ENCODE measurements around the gene NRROS.

Gene NRROS

DNA sequence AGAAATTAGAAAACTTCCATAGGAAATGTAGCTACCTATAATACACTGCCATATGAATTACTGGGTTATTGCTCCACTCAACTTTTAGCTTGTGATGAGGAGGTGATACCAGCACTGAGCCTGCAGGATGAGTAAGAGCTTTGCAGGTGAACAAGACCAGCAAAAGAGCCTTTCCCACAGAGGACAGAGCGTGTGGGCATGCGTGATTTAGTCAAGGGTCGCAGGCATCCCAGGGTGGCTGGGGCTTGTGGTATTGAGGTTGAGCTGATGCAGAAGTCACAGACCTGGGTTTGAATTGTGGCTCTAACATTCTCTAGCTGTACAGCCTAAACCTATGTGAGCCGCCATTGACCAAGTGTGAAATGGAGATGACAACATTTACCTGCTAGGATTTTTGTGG, 5.6 kb downstream of the NRROS start:
- H3K9ac ChIP-seq (ENCODE audit: low read length) = no peak overlapping the region
- TF ChIP-seq EZH2 (optimal IDR thresholded peaks at IDR 0.05; ENCODE audit: low read depth, low read length) (no peak), EZH2phosphoT487 (IDR thresholded peaks at IDR 0.05; ENCODE audit: low read length) (no peak)
- TF ChIP-seq, protein P1, sequence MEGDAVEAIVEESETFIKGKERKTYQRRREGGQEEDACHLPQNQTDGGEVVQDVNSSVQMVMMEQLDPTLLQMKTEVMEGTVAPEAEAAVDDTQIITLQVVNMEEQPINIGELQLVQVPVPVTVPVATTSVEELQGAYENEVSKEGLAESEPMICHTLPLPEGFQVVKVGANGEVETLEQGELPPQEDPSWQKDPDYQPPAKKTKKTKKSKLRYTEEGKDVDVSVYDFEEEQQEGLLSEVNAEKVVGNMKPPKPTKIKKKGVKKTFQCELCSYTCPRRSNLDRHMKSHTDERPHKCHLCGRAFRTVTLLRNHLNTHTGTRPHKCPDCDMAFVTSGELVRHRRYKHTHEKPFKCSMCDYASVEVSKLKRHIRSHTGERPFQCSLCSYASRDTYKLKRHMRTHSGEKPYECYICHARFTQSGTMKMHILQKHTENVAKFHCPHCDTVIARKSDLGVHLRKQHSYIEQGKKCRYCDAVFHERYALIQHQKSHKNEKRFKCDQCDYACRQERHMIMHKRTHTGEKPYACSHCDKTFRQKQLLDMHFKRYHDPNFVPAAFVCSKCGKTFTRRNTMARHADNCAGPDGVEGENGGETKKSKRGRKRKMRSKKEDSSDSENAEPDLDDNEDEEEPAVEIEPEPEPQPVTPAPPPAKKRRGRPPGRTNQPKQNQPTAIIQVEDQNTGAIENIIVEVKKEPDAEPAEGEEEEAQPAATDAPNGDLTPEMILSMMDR (IDR thresholded peaks at IDR 0.05; ENCODE audit: low read length) = no peak
- H3K4me3 ChIP-seq (ENCODE audit: low read length) = no peak overlapping the region
- peaks cover 14% of the 10 kb centered on the region for H3F3A ChIP-seq (ENCODE audit: insufficient read depth, low read length)
- H3K27ac ChIP-seq (ENCODE audit: low read length) = no peak overlapping the region
- no peak overlapping the region for H3K4me2 ChIP-seq (ENCODE audit: low read depth, low read length)
- H3K9me2 ChIP-seq (replicated peaks; ENCODE audit: insufficient read depth, low read length) = no peaks in the 10 kb centered on the region
- peaks cover 13% of the 10 kb centered on the region; the same call in 1 of the 2 replicates for H3K36me3 ChIP-seq (replicated peaks; ENCODE audit: insufficient read depth, low read length)
- H3K4me1 ChIP-seq (ENCODE audit: low read length) = peaks cover 24% of the 10 kb centered on the region
- H4K20me1 ChIP-seq (ENCODE audit: insufficient read depth, low read length) = peaks cover 52% of the 10 kb centered on the region
- no peaks in the 10 kb centered on the region for H3K27me3 ChIP-seq (replicated peaks; ENCODE audit: insufficient read depth, low read length)
- H3K79me2 ChIP-seq (ENCODE audit: low read length) = peaks cover 100% of the 10 kb centered on the region
- DNase-seq = no peak
- H3K9me3 ChIP-seq (replicated peaks; ENCODE audit: insufficient read depth, low read length) = no peaks in the 10 kb centered on the region
- H2AFZ ChIP-seq (ENCODE audit: low read length) = no peak overlapping the region

- H4K20me1 ChIP-seq (ENCODE audit: insufficient read depth, low read length) = peaks cover 60% of the 10 kb centered on the region
- H3K4me2 ChIP-seq (ENCODE audit: low read depth, low read length) = no peak overlapping the region
- no peak for DNase-seq
- H3K9me2 ChIP-seq (replicated peaks; ENCODE audit: insufficient read depth, low read length) = no peaks in the 10 kb centered on the region
- H3K4me3 ChIP-seq (ENCODE audit: low read length) = no peak overlapping the region
- H3K9ac ChIP-seq (ENCODE audit: low read length) = no peak overlapping the region
- H2AFZ ChIP-seq (ENCODE audit: low read length) = no peak overlapping the region
- H3K27me3 ChIP-seq (replicated peaks; ENCODE audit: insufficient read depth, low read length) = no peaks in the 10 kb centered on the region
- no peak overlapping the region for H3K27ac ChIP-seq (ENCODE audit: low read length)
- peaks cover 6% of the 10 kb centered on the region; the same call in 1 of the 2 replicates for H3F3A ChIP-seq (ENCODE audit: insufficient read depth, low read length)
- H3K79me2 ChIP-seq (ENCODE audit: low read length) = peaks cover 100% of the 10 kb centered on the region
- H3K36me3 ChIP-seq (replicated peaks; ENCODE audit: insufficient read depth, low read length) = peaks cover 13% of the 10 kb centered on the region; the same call in 1 of the 2 replicates
- no peaks in the 10 kb centered on the region for H3K9me3 ChIP-seq (replicated peaks; ENCODE audit: insufficient read depth, low read length)
- peaks cover 24% of the 10 kb centered on the region for H3K4me1 ChIP-seq (ENCODE audit: low read length)
- TF ChIP-seq EZH2 (optimal IDR thresholded peaks at IDR 0.05; ENCODE audit: low read depth, low read length) = no peak
- TF ChIP-seq, protein P1 (IDR thresholded peaks at IDR 0.05; ENCODE audit: low read length) = no peak
- no peak for TF ChIP-seq EZH2phosphoT487 (IDR thresholded peaks at IDR 0.05; ENCODE audit: low read length)
Measured at GRCh38 chr3:196645897-196646665, 6.6 kb downstream of the NRROS start.

DNA sequence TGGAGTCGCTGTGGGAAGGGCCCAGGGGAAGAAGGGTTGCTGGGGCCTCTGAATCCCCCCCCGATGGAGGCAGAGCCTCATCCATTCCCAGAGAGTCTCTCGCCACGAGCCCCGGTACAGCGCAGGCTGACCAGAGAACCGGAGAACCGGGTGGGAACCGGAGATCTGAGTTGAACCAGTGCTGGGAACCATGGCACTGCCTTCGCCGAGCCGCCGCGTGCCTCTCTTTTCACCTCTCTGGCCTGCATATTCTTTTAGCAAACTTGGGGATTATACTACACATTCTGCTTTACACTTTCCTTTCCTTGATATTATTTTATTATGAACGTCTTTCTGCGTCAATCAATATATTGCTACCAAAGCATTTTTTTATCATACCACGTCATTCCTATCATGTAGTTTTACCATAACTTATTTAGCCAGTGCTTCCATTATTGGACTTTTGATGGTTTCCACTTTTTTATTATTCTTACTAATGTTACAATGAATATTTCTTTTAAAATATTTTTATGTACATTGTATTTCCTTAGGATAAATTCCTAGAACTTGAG, 7.2 kb downstream of the NRROS start:
- DNase-seq = no peak
- Histone ChIP-seq H3K36me3 (replicated peaks; ENCODE audit: insufficient read depth, low read length) (peaks cover 13% of the 10 kb centered on the region; the same call in 1 of the 2 replicates), H4K20me1 (ENCODE audit: insufficient read depth, low read length) (peaks cover 61% of the 10 kb centered on the region), H3F3A (ENCODE audit: insufficient read depth, low read length) (0 out of 2 replicates have a peak, but pooled peaks cover 5% of the 10 kb centered on the region), H3K9me3 (replicated peaks; ENCODE audit: insufficient read depth, low read length) (no peaks in the 10 kb centered on the region), H3K4me2 (ENCODE audit: low read depth, low read length) (no peak overlapping the region), H2AFZ (ENCODE audit: low read length) (no peak overlapping the region), H3K79me2 (ENCODE audit: low read length) (peaks cover 100% of the 10 kb centered on the region), H3K27ac (ENCODE audit: low read length) (no peak overlapping the region), H3K4me3 (ENCODE audit: low read length) (no peak overlapping the region), H3K4me1 (ENCODE audit: low read length) (peaks cover 18% of the 10 kb centered on the region), H3K9me2 (replicated peaks; ENCODE audit: insufficient read depth, low read length) (no peaks in the 10 kb centered on the region), H3K27me3 (replicated peaks; ENCODE audit: insufficient read depth, low read length) (no peaks in the 10 kb centered on the region), H3K9ac (ENCODE audit: low read length) (no peak overlapping the region)
- TF ChIP-seq EZH2 (optimal IDR thresholded peaks at IDR 0.05; ENCODE audit: low read depth, low read length) (no peak), EZH2phosphoT487 (IDR thresholded peaks at IDR 0.05; ENCODE audit: low read length) (no peak)
- TF ChIP-seq, protein P1 (IDR thresholded peaks at IDR 0.05; ENCODE audit: low read length) = no peak

Data from MM.1S (cell line).